Transverse colon (tissue), 4 donors: ENCODE results near the gene KRT2. TPM values are rescaled to one million over a fixed set of nuclear protein-coding genes. Genes with fewer than 3 reads are reported as not detected.

Source experiments
- DNase-seq: peaks from one replicate; pipeline ENCODE4 v3.0.0-alpha.2; 2019
- H3K27ac ChIP-seq, 4 donors: fragments of 200-600 bp; sonication (generic); 2 replicates each; pipeline ENCODE4 v1.5.1; 2016 to 2018; ENCODE audit warnings: inconsistent platforms in 4 of 4
- H3K27me3 ChIP-seq: fragments of 200-600 bp; sonication (generic); 2 replicates; pipeline ENCODE4 v1.5.1; 2017; ENCODE audit warnings: inconsistent platforms
- H3K36me3 ChIP-seq, 4 donors: fragments of 200-600 bp; sonication (generic); 2 replicates each; pipeline ENCODE4 v1.5.1; 2017 to 2019; ENCODE audit warnings: inconsistent platforms in 4 of 4
- H3K4me1 ChIP-seq, 4 donors: fragments of 200-600 bp; sonication (generic); 2 replicates each; pipeline ENCODE4 v1.5.1; 2017 to 2020; ENCODE audit warnings: inconsistent platforms in 4 of 4
- H3K4me3 ChIP-seq, 4 donors: fragments of 200-600 bp; sonication (generic); 1 replicate in 1 of 4; 2 replicates in 3 of 4; pipeline versions ENCODE4 v1.5.1 to v1.6.1; 2017 to 2019; ENCODE audit warnings: inconsistent platforms in 4 of 4
- H3K9me3 ChIP-seq, 2 donors: fragments of 200-600 bp; sonication (generic); 2 replicates each; pipeline ENCODE4 v1.5.1; 2017 to 2019; ENCODE audit warnings: inconsistent platforms in 2 of 2
- EP300 ChIP-seq: sonication (generic); formaldehyde crosslinking; IDR thresholded peaks from one replicate; pipeline ENCODE4 v1.6.1; 2017; ENCODE audit warnings: antibody characterized with exemption, low read depth
- POLR2A ChIP-seq: fragments of 450-650 bp; IDR thresholded peaks from one replicate; pipeline ENCODE4 v1.6.1; 2016; ENCODE audit warnings: antibody characterized with exemption, mild to moderate bottlenecking, moderate library complexity
- POLR2AphosphoS5 ChIP-seq, 3 donors: sonication (generic); formaldehyde crosslinking; IDR thresholded peaks; one replicate each; pipeline ENCODE4 v1.6.1; 2016; ENCODE audit warnings: antibody characterized with exemption in 3 of 3
- WGBS, 2 donors: methylation state at CpG; one replicate each; pipeline ENCODE4 v1.1.5; 2018; ENCODE audit warnings: low coverage in 1 of 2; 5-methylcytosine and 5-hydroxymethylcytosine counted together
- in situ Hi-C, 4 donors: fragments of 200-750 bp; cut with MboI; loops; one replicate each; pipeline versions ENCODE4 v1.15.0 to v1.15.1; 2017; ENCODE audit warnings: low sequenced_read_pairs in 3 of 4, low pct_ligation_motif_present in 1 of 4, low pct_unique_long_range_greater_than_20kb in 1 of 4
- intact Hi-C: fragments of 100-400 bp; cut with DNase I; formaldehyde crosslinking; loops from one replicate; pipeline ENCODE4 v1.15.1; 2023; ENCODE audit warnings: low total_unique reads
- total RNA-seq, 4 donors: library from RNA; depleted of rRNA; stranded (reverse); fragments of >200 nt; gene quantifications; one replicate each; pipeline ENCODE4 v1.1.0, GENCODE V29; 2016
- TF ChIP-seq, protein P1 (sequence below), 5 experiments: fragments of 200-600 bp in 3 of 5; fragments of 450-650 bp in 2 of 5; sonication (generic) in 3 of 5; IDR thresholded peaks; 1 replicate in 2 of 5; 2 replicates in 3 of 5; pipeline ENCODE4 v1.5.1; 2016 to 2017; ENCODE audit warnings: antibody characterized with exemption in 5 of 5, inconsistent platforms in 3 of 5, mild to moderate bottlenecking in 2 of 5, moderate library complexity in 1 of 5

KRT2 gene
- total RNA-seq, 4 donors from 2014 or later, result not detected

DNA sequence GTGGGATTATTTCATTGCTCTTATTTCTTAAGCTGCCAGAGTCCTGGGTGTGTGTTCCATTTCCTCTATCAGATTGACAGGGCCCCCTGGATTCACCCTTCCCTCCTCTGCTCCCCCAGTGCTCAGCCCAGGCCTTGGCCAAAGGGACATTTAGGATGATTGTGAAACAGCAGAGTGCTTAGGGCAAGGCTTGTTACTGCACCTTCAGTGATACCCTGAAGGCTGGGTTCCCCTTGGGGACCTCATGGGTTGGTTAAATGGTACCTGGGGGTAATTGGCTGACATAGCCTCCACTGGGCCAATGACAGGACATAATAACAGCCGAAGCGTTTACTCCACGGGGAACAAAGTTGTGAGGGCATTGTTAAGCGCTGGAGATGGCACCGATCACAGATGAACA lies 49.5 kb downstream of the KRT2 start:
- no peak for DNase-seq
- Histone ChIP-seq H3K36me3 (no peaks in the 10 kb centered on the region), H3K27ac (no peak overlapping the region), H3K4me1 (no peaks in the 10 kb centered on the region), H3K27me3 (peaks cover 47% of the 10 kb centered on the region), H3K4me3 (no peak overlapping the region), H3K9me3 (no peaks in the 10 kb centered on the region)
- in situ Hi-C loops (no loop called here), intact Hi-C loops (no loop called here)
- TF ChIP-seq POLR2AphosphoS5 (IDR thresholded peaks at IDR 0.05), result no peak
- TF ChIP-seq POLR2A, result no peak
- TF ChIP-seq, protein P1, sequence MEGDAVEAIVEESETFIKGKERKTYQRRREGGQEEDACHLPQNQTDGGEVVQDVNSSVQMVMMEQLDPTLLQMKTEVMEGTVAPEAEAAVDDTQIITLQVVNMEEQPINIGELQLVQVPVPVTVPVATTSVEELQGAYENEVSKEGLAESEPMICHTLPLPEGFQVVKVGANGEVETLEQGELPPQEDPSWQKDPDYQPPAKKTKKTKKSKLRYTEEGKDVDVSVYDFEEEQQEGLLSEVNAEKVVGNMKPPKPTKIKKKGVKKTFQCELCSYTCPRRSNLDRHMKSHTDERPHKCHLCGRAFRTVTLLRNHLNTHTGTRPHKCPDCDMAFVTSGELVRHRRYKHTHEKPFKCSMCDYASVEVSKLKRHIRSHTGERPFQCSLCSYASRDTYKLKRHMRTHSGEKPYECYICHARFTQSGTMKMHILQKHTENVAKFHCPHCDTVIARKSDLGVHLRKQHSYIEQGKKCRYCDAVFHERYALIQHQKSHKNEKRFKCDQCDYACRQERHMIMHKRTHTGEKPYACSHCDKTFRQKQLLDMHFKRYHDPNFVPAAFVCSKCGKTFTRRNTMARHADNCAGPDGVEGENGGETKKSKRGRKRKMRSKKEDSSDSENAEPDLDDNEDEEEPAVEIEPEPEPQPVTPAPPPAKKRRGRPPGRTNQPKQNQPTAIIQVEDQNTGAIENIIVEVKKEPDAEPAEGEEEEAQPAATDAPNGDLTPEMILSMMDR (IDR thresholded peaks at IDR 0.05), result no peak
- no peak for TF ChIP-seq EP300
- 86 to 92% methylated on average over 5 of the region's 5 CpGs for WGBS, 2 donors

DNA sequence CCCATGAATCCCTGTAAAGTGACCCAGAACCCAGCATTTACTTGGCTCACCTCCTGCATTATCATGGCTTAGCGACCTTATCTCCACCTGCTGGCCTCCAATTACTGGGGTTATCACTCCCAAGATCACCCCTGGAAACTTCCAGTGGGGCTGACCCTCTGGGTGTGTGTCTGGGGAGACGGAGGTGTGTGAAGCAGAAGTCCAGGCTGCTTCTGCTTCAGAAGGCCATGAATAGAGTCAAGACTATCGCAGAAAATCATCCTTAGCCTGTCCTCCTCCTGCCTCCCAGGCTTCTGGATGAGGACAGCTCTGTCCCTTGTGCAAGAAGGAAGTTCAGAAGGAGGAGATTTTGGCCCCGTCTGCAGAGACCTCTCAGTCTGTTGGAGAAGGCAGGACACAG lies 50.3 kb downstream of the KRT2 start:
- H3K27me3 ChIP-seq, result peaks cover 50% of the 10 kb centered on the region
- no peak overlapping the region for H3K27ac ChIP-seq
- no peaks in the 10 kb centered on the region for H3K36me3 ChIP-seq
- no peak for DNase-seq
- 75% methylated on average over 2 to 4 of the region's 4 CpGs for whole genome bisulfite sequencing, 2 donors
- in situ Hi-C loops (no loop called here), intact Hi-C loops (no loop called here)
- H3K4me1 ChIP-seq, result no peaks in the 10 kb centered on the region
- no peak overlapping the region for H3K4me3 ChIP-seq
- no peaks in the 10 kb centered on the region for H3K9me3 ChIP-seq
- TF ChIP-seq, protein P1 (IDR thresholded peaks at IDR 0.05), result no peak
- TF ChIP-seq POLR2AphosphoS5 (IDR thresholded peaks at IDR 0.05) (no peak), POLR2A (no peak), EP300 (no peak)

DNA sequence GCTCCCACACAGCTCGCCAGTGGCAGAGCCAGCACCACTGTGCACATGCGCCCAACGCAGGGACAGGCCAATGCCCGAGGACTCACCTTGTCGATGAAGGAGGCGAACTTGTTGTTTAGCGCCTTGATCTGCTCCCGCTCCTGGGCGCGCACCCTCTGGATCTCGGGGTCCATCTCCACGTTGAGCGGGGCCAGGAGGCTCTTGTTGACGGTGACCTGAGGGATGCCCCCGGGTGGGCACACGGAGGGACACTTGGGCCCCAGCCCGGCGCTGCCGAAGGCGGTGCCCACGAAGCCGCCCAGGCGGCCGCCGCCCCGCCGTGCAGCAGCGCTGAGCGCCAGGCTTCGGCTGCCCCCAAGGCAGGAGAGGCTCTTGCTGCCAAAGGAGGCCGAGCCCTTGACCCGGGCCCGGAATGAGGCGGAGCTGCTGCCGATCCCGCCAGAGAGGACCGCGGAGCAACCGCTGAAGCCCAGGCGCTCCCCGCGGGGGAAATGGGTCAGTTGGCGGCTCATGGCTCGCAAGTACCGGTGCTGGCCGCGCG lies 51.0 kb downstream of the KRT2 start, which contains the start of gene KRT72:
Gene KRT72 (minus strand): TSS at position 523 of the 541 bp plus-strand sequence. CDS start 11 bp downstream, at position 512.
- Histone ChIP-seq H3K27ac (no peak within 1 kb of the TSS), H3K4me3 (no peak within 1 kb of the TSS), H3K9me3 (no peaks in the 10 kb centered on the region), H3K4me1 (no peaks in the 10 kb centered on the region), H3K36me3 (no peaks in the 10 kb centered on the region), H3K27me3 (peaks cover 54% of the 10 kb centered on the region)
- WGBS, 2 donors, result 65% methylated on average over 33 of the region's 48 CpGs; no CpG with 5 or more reads in 1 of the 2 donors
- DNase-seq, result no peak
- intact Hi-C loops, result no loop called here
- in situ Hi-C loops, result no loop called here
- TF ChIP-seq POLR2A (no peak), POLR2AphosphoS5 (IDR thresholded peaks at IDR 0.05) (no peak), EP300 (no peak)
- TF ChIP-seq, protein P1 (IDR thresholded peaks at IDR 0.05), result no peak

DNA sequence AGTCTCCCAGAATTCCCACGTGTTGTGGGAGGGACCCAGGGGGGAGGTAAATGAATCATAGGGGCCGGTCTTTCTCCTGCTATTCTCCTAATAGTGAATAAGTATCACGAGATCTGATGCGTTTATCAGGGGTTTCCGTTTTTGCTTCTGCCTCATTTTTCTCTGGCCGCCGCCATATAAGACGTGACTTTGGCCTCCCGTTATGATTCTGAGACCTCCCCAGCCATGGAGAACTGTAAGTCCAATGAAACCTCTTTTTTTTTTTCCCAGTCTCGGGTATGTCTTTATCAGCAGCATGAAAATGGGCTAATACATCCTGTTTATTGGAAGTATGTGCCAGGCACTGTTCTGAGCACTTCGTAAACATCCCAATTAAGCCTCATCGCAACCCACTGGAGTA lies 51.5 kb downstream of the KRT2 start:
- no peaks in the 10 kb centered on the region for H3K4me1 ChIP-seq
- in situ Hi-C loops, result no loop called here
- H3K27ac ChIP-seq, result no peak overlapping the region
- H3K9me3 ChIP-seq, result no peaks in the 10 kb centered on the region
- intact Hi-C loops, result no loop called here
- 80 to 87% methylated on average over 12 of the region's 12 CpGs for WGBS, 2 donors
- H3K36me3 ChIP-seq, result no peaks in the 10 kb centered on the region
- TF ChIP-seq, protein P1 (IDR thresholded peaks at IDR 0.05), result no peak
- TF ChIP-seq EP300 (no peak), POLR2AphosphoS5 (IDR thresholded peaks at IDR 0.05) (no peak)
- DNase-seq, result no peak
- H3K27me3 ChIP-seq, result peaks cover 56% of the 10 kb centered on the region
- no peak overlapping the region for H3K4me3 ChIP-seq
